Measurements from ENCODE around the gene FES.
"Not testable (repeated sequence)": the region's sequence is repeated elsewhere in the genome, so short reads cannot be mapped to it uniquely, and the experiment has no call there.

The FES gene

DNA sequence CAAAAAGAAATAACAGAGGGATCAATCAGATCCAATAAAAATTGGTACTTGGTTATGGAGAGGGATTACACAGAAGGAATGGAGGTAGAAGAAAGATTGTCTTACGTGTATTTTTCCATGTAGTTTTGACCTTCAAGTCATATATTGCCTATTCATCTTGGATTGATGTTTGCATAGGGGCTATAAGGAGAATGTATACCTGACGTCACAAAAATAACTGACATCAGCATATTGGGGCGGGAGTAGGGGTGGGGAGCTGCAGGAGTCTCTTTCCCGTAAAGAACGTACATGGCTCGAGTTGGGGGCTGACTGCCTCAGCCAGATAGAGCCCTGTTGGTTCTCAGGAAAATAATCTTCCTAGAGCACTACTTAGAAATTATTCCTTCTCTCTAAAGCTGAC, 21.8 kb upstream of the FES start:
- DNase-seq (ENCODE audit: low spot score): no peak

DNA sequence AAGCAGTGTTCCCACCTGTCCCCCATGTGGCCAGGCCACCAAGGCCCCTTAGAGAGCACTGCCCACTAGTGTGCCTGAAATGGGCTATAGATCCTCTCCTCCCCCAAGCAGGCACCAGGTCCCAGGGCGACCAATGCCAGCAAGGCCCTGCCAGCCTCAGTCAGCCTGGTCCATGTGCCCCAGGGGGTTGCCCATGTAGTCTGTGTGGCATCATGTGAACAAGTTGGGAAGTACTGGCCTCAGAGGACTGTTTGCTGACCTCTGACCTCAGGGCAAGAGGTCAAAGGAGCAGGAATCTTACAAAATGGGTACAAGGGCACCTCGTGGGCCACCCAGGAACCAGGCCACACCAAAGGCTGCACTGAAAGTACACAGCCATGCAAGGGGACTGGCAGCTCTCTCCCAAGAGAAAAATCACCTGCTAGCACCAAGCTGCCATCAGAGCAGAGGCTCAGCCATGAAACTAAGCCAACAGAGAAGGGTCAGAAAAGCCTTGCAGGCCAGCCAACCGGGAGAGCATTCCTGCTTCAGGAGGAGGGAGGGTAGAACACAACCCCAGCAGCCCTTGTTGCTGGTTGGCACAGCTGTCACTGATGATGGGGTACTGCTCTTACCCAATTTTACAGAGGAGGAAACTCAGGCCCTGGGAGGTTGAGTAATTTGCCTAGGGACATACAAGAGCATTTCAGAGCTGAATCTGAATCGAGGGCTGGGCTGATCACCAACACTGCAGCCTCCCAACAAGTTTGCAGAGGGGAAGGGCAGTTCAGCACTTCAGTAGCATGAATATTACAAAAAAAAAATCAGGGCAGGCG, 21.1 kb upstream of the FES start:
- no peak for DNase-seq (ENCODE audit: low spot score)

DNA sequence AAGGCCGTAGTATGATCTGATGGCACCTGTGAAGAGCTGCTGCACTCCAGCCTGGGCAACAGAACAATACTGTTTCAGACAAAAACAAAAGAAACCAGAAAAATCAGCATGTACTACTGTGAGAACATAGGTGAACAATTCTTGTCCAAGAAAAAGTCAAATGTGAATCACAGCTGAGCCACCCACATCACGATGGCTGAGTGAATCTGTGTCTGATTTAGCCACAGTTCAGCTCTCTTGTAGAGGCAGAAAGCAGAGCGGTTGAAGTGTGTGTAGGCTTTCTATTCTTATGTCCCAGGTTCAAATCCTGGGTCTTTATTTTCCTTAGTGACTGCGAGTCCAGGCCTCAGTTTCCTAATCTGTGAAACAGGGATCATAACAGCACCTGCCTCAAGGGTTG, 20.3 kb upstream of the FES start:
- DNase-seq (ENCODE audit: low spot score): no peak

DNA sequence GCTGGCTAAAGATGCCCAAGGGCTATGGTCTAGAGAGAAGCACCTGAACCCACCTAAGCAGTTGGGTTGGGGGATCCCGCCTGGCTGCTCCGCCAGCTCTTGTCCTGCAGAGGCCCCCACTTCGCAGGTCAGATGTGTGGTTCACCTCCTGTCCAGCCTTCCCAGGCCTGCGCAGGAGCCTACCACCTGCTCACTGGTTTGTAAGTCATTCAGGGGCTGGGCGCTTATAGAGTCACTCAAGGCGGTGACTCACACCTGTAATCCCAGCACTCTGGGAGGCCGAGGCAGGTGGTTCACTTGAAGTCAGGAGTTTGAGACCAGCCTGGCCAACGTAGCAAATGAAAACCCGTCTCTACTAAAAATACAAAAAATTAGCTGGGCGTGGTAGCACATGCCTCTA, 19.8 kb upstream of the FES start:
- no peak for DNase-seq (ENCODE audit: low spot score)

DNA sequence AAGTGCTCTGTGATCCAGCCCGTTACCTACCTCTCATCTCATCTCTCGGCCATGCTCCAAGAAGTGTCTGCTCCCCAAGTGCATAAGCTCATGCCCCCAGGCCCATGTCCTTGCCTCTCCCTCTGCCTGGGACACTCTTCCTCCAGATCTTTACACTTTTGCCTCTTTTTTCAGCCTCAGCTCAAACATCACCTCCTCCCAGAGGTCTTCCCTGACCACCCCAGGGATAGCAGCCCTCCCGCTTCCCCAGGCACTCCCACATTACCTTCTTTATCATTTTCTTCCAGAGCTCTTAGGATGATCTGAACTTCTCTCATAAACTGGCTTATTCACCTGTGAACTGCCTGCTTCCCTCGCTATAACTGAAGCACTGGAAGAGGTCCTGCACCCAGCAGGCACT, 18.6 kb upstream of the FES start:
- DNase-seq (ENCODE audit: low spot score): no peak

DNA sequence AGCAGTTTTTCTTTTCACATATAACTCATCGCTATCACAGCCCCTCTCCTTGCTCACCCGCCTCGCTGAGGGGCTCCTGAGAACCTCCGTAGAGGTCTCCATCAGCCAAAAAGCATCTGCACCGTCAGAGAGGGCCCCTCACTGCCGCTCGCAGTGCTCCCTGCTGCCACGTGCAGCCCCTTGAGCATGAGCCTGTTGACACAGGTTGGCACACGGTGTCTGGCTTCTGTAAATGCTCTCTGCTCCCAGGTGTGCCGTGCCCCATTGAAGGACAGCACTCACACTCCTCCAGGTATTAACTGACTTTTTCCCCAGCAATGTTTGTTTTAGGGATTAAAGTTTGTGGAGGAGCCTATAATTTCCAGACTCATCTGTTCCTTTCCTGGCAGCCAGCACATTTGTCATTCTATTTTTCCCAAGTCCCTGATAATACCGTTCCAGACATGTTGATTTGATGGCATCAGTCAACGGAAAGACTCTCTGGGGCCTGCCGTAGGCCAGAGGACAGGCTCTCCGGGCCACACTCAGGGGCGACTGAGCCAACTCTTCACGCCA, 18.1 kb upstream of the FES start:
- DNase-seq (ENCODE audit: low spot score): no peak

DNA sequence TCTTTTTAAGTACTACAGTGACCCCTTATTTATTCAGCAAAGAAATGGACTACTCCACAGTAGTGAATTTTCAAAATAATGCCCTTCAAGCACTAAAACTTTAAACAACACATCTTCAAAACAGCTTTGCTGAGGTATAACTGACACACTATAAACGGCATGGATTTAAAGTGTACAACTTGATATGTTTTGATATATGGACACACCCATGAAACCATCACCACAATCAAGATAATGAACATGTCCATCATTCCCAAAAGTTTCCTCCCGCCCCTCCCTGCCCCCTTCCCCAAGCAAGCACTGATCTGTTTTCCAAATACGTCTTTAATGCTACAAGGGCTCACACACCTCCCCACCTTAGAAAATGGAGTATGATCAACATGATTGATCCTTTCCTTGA, 17.5 kb upstream of the FES start:
- no peak for DNase-seq (ENCODE audit: low spot score)

DNA sequence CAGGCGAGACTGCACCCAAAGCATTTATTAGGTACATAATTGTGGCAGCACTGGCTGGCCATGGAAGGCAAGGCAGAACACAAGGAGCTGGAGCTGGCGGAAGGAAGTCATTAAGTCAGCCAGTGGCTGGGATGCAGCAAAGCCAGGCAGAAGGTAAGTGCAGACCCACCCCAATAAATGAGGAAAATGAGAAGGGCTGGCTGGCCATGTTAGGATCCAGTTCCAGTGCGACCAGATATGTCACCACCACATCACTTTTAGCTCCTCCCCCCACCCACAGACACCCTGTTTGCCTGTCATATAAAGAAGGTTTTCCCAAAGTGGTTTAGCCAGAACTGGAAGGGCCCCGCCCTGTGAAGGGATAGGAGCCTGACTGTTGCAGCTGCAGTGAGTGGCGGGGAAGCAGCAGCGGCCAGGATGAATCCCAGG, 16.0 kb upstream of the FES start, which contains the start of gene FURIN:
Gene FURIN (plus strand): TSS at position 328 of the 429 bp plus-strand sequence. CDS start 7,153 bp downstream, outside the sequence.
- no peak for DNase-seq (ENCODE audit: low spot score)

DNA sequence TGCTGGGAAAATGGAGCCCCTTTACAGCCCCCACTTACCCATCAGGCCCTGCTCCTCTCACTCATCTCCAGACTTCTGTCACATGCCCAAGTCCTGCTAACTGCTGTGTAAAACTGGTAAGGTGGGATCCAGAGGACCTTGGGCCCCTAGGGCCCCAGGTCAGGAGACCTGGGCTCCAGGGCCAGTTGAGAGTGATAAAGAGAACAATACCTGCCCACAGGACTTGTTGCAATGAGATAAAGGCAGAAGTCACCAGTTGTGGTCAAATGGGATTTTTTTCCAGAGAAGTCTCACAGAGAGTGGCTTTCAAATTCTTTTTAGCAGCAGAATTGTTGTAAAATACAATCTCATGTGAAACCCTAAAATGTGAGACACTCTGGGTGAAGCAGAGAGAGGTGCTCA, 15.2 kb upstream of the FES start:
- no peak for DNase-seq (ENCODE audit: low spot score)

DNA sequence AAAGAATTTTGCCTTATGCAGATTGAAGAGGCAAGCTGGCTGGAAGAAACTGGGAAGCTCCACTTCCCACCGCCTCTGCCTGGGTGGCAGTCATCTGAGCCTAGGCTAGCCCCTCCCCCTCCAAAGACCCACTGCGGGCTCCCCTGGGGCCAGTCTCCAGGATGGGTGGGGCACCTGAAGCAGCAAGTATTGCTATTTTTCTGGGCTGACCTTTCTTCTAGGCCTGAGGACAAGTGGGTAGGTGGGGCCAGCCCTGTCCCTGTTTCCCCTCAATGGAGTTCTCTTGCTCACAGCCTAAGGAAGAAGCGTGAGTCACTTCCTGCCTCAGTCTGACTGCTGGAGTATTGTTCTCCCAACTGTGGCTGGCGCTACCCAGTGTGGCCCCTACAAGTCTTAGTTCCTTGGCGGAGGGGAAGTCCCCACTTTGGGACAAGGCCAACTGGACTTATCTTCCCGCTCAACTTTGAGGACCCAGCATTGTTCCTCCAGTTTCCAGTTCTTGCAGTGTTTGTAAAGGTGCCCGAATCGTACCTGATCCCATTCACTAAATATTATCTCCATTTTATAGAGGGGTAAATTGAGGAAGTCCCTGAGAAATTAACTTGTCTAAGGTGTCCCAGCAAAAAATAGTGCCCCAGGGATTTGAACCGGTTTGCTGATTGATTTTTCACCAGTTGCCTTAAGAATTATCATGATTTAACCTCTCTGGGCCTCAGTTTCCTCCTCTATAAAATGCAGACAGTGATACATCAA, 14.5 kb upstream of the FES start:
- peak; percentile 42 for DNase-seq (ENCODE audit: low spot score)

DNA sequence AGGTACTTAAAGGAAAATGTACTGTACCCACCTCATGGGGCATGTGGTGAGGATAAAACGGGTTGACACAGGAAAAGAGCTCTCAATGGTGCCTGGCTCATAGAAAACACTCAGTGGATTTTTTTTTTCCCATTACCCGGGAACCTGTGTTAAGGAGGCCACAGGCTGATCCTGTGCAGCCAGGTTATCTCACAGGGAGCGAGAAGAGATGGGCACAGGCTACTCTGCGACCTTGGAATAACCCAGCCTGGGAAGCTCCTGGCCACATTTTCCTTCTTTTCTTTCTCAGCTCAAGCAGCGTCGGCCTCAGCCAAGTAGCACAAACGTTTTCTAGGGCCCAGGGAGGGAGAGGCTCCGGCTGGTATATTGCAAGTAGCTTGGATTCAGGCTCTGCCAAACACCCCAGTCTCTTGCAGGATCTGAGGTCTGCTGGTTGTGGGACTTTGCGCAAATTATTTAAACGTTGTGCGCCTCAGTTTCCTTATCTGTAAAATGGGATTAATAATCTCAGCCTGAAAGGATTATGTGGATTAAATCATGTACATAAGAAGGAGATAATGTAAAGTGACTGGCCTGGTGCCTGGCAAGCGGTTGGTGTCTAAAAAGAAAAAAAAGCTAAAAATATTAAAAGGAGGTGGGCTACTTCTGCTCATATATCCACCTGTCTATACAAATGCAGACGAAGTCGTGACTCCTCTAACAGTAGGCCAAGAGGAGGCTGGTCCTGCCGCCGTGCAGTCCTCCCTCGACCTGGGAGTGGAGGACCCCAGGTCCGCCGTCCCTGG, 13.8 kb upstream of the FES start:
- peak; percentile 44 for DNase-seq (ENCODE audit: low spot score)

DNA sequence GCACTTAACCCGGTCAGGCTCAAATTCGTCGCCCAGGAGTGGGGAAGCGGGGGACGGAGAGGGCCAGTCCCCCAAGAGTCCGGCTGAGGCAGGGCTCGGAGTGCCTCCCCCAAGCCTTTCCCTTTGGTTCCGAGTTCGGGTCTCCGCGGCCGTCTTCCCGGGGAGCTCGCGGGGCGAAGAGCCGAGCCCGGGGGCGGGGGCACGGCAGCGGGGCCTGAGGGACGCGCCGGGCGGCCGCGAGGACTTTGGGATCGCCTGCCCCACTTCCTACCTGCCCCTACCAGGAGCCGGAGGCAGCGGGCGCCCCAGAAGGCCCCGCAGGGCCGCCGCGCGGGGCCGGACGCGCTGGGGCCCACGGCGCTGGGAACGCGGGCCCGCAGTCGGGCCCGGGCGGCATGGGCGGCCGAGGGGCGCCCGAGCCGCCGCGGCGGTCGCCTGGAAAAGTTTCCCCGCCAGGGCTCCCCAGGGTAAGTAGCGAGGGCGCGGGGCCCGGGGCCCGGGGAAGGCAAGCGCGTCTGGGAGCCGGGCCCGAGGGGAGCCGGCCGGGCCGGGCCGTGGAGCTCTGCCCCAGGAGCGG, 13.1 kb upstream of the FES start:
- peak; percentile 59 for DNase-seq (ENCODE audit: low spot score)

DNA sequence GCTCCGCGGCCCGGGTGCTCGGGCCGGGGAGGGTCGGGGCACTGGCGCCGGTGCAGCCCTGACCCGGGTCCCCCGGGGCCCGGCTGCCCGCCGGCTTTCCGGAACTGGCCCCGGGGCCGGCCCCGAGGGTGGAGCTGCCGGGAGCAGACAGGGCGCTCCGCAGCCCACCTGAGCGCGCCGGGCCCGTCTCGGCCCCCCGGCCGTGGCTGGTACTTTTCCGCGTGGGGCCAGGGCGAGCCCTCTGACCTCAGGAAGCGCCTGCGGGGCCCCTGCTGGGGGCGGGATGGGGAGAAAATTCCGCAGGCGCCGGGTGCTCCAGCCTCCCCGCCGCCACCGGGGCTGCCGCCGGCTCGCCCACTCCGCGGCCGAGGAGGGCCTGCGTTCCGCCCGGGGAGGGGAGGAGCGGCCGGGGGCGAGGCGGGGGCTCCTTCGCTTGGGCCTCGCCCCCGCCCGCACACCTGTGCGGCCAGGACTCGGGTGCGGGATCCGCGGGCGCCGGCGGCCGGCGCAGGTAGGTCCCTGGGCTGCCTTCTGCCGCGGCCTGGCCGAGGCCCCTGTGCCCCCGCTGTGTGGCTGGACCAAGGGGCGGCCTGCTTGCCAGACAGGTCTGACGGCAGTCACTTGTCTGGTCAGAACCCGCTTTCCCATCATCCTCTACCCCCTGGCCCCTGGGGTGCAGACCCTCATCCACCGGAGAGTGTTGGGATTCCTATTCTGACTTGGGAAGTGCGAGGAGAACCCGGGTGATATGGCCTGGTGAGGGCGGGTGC, 12.4 kb upstream of the FES start:
- DNase-seq (ENCODE audit: low spot score): peak; percentile 73

DNA sequence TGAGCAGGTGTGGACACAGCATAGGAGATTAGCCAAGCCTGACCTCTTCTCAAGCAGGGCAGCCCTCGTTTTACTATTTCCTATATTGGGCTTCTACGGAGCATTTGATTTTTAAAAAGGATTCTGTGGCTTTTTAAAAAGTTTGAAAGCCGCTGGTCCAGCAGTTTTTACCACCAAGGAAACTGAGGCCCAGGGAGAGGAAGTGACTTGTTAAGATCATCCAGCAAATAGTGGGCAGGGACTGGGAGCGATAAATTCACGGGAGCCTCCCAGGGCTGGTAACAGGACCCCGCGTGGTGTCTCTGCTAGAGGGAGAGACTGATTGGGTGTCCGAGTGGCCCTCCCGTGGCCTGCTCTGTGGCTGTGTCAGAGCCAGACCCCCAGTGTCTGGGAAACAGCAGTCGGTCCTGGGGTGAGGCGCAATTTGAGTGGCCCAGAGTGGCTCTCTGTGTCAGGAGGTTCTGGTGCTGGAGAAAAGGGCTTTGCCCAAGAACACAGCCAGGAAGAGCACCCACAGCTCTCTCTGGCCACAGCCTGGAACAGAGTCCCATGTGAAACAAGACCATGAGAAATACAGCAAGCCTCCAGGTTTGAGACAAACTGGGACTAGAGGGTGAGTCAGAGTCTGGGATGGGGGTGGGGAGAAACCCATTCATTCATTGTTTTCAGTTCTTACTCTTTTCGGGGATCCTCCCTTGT, 11.7 kb upstream of the FES start:
- DNase-seq (ENCODE audit: low spot score): no peak

DNA sequence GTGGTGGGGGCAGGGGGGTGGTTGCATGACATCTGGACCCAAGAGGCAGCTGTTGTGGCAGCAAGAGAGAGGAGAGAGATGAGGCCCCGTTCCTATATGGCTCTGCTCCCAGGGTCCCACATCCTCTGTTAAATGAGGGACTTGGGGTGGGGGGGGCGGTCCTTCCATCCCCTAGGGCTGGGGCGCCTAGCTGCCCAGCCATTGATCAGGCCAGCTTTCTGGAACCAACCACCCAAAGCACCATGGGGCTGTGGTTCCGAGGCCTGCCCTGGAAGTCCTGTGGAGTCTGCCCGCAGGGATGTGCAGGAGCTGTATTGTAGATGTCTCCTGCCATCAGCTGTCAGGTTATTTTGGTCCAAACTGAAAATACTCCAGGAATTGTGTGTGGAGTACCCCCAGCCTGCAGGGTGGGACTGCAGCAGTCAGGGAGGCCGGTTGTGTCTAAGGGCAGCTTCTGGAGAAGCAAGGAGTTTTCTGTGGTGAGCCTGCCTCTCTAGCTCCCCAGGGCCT, 10.8 kb upstream of the FES start:
- no peak for DNase-seq (ENCODE audit: low spot score)

DNA sequence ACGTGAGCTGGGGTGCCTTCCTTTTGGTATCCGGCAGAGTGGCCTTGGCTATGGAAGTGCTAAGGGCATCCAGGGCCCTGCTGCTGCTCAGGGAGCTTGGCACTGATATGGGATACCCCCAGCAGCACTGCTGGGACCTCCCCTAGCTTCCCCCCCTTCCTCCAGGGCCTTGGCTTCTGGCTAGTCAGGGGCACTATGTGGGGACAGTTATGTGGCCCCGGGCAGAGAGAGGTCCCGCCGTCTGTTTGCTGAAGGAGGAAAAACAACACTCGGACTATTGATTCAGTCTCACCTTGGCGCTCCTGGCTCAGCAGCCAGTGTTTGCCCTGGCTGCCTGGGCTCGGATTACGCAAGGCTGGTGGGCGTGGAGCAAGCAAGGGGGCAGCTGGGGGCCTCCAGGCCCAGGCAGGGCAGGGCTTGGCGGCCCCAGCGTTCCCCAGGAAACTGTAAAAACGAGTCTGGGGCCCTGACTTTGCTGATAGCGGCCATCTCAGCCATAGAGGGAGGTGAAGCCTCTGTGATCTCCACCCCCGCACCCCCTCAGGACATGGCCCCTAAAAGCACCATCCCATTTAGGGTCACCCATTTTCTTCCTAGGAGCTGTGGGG, 10.2 kb upstream of the FES start:
- DNase-seq (ENCODE audit: low spot score): peak; percentile 55

DNA sequence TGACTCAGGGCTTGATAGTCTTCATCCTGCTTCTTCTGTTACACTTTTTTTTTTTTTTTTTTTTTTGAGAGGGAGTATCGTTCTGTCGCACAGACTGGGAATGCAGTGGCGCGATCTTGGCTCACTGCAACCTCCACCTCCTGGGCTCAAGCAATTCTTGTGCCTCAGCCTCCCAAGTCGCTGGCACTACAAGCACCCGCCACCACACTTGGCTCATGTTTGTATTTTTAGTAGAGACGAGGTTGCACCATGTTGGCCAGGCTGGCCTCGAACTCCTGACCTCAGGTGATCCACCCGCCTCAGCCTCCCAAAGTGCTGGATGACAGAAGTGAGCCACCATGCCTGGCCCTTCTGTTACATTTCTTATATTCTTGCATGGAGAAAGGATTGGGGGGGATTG, 9.3 kb upstream of the FES start:
- DNase-seq (ENCODE audit: low spot score): not testable (repeated sequence)

DNA sequence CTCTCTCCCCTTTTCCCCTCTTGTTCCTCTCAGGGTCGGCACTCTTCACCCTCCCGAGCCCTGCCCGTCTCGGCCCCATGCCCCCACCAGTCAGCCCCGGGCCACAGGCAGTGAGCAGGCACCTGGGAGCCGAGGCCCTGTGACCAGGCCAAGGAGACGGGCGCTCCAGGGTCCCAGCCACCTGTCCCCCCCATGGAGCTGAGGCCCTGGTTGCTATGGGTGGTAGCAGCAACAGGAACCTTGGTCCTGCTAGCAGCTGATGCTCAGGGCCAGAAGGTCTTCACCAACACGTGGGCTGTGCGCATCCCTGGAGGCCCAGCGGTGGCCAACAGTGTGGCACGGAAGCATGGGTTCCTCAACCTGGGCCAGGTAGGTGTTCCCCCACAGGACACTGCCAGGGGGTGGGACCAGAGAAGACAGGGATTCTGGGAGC, 8.7 kb upstream of the FES start:
- no peak for DNase-seq (ENCODE audit: low spot score)

DNA sequence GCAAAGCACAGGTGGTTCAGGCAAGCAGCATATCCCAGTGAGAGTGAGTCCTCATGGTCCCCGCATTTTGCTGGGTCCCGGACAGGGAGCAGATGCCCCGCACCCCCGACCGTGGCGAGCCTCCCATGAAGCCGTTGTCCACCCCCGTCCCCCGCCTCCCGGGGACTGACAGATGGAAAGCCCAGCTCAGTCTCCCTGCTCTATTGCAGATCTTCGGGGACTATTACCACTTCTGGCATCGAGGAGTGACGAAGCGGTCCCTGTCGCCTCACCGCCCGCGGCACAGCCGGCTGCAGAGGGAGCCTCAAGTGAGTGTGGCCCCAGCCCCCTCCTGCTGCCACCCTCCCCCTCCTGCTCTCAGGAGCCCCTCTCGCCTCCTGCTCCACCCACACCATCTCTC, 8.3 kb upstream of the FES start:
- DNase-seq (ENCODE audit: low spot score): no peak

Measured in iPS-NIHi11 (cell line).